Measurements from ENCODE around the gene UTS2B.

DNA sequence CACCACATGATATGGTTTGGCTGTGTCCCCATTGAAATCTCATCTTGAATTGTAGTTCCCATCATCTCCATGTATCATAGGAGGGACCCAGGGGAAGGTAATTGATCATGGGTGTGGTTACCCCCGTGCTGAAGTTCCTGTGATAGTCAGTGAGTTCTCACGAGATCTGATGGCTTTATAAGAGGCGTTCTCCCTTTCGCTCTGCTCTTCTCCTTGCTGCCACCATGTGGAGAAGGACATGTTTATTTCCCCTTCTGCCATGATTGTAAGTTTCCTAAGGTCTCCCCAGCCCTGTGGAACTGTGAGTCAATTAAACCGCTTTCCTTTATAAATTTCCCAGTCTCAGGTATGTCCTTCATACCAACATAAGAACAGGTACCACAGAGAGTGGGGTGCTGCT is 109.4 kb downstream of the UTS2B start:
- TF ChIP-seq, protein P1, sequence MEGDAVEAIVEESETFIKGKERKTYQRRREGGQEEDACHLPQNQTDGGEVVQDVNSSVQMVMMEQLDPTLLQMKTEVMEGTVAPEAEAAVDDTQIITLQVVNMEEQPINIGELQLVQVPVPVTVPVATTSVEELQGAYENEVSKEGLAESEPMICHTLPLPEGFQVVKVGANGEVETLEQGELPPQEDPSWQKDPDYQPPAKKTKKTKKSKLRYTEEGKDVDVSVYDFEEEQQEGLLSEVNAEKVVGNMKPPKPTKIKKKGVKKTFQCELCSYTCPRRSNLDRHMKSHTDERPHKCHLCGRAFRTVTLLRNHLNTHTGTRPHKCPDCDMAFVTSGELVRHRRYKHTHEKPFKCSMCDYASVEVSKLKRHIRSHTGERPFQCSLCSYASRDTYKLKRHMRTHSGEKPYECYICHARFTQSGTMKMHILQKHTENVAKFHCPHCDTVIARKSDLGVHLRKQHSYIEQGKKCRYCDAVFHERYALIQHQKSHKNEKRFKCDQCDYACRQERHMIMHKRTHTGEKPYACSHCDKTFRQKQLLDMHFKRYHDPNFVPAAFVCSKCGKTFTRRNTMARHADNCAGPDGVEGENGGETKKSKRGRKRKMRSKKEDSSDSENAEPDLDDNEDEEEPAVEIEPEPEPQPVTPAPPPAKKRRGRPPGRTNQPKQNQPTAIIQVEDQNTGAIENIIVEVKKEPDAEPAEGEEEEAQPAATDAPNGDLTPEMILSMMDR (IDR thresholded peaks at IDR 0.05; ENCODE audit: low read depth, low read length) = peak; percentile 17; the same call in 1 of the 2 replicates
- no peak for TF ChIP-seq EZH2phosphoT487 (IDR thresholded peaks at IDR 0.05; ENCODE audit: low read depth)
